H9 (cell line): ENCODE measurements around the gene KLHL3. TPM values are rescaled to one million over a fixed set of nuclear protein-coding genes. Genes with fewer than 3 reads are reported as not detected.

ENCODE experiments used
- DNase-seq: peaks from one replicate; pipeline ENCODE4 v3.0.0-alpha.2; 2017
- H2AFZ ChIP-seq: one replicate; pipeline ENCODE4 v1.6.1; 2013; ENCODE audit warnings: mild to moderate bottlenecking, low read length, control low read depth, moderate library complexity
- H2AK5ac ChIP-seq: 2 replicates; pipeline ENCODE4 v1.6.1; 2013; ENCODE audit warnings: low read length, control low read depth, mixed read lengths; ENCODE audit not compliant: insufficient read length
- H2BK120ac ChIP-seq: one replicate; pipeline ENCODE4 v1.6.1; 2013; ENCODE audit warnings: low read depth, mild to moderate bottlenecking, low read length, control low read depth, inconsistent platforms; ENCODE audit not compliant: poor library complexity, severe bottlenecking
- H2BK12ac ChIP-seq: 2 replicates; pipeline ENCODE4 v1.6.1; 2013; ENCODE audit warnings: low read length, control low read depth, mixed read lengths, low read depth; ENCODE audit not compliant: insufficient read length
- H2BK15ac ChIP-seq: 2 replicates; pipeline ENCODE4 v1.6.1; 2013; ENCODE audit warnings: low read depth, low read length, control low read depth
- H2BK20ac ChIP-seq: one replicate; pipeline ENCODE4 v1.6.1; 2013; ENCODE audit warnings: low read depth, mild to moderate bottlenecking, low read length, control low read depth, inconsistent platforms; ENCODE audit not compliant: poor library complexity, severe bottlenecking
- H2BK5ac ChIP-seq: 2 replicates; pipeline ENCODE4 v1.6.1; 2013; ENCODE audit warnings: low read length, control low read depth, mixed read lengths; ENCODE audit not compliant: insufficient read length
- H3K14ac ChIP-seq: 2 replicates; pipeline ENCODE4 v1.6.1; 2013; ENCODE audit warnings: low read length, control low read depth; ENCODE audit not compliant: insufficient read depth
- H3K18ac ChIP-seq: 2 replicates; pipeline ENCODE4 v1.6.1; 2013; ENCODE audit warnings: low read depth, mild to moderate bottlenecking, mixed read lengths, low read length, control low read depth; ENCODE audit not compliant: insufficient read length
- H3K23ac ChIP-seq: 2 replicates; pipeline ENCODE4 v1.6.1; 2013; ENCODE audit warnings: low read length, control low read depth, mixed read lengths, low read depth; ENCODE audit not compliant: insufficient read length
- H3K23me2 ChIP-seq: 2 replicates; pipeline ENCODE4 v1.6.1; 2013; ENCODE audit warnings: low read depth, mild to moderate bottlenecking, mixed read lengths, low read length, control low read depth; ENCODE audit not compliant: insufficient read length, poor library complexity, severe bottlenecking
- H3K27ac ChIP-seq: 2 replicates; pipeline ENCODE4 v1.5.1; 2013; ENCODE audit warnings: low read length, control low read depth, mixed read lengths, low read depth; ENCODE audit not compliant: insufficient read length
- H3K27me3 ChIP-seq: 2 replicates; pipeline ENCODE4 v1.6.1; 2013; ENCODE audit warnings: low read length, control low read depth, inconsistent platforms; ENCODE audit not compliant: insufficient read depth
- H3K4ac ChIP-seq: 2 replicates; pipeline ENCODE4 v1.6.1; 2013; ENCODE audit warnings: low read depth, mild to moderate bottlenecking, control low read depth, inconsistent platforms, low read length, moderate library complexity
- H3K4me1 ChIP-seq: 2 replicates; pipeline ENCODE4 v1.6.1; 2013; ENCODE audit warnings: low read length, control low read depth, inconsistent platforms; ENCODE audit not compliant: insufficient read depth
- H3K4me2 ChIP-seq: 2 replicates; pipeline ENCODE4 v1.6.1; 2013; ENCODE audit warnings: low read length, control low read depth, mixed read lengths; ENCODE audit not compliant: insufficient read length, insufficient read depth
- H3K56ac ChIP-seq: 2 replicates; pipeline ENCODE4 v1.6.1; 2013; ENCODE audit warnings: low read depth, mild to moderate bottlenecking, mixed read lengths, low read length, control low read depth; ENCODE audit not compliant: insufficient read length
- H3K79me1 ChIP-seq: 2 replicates; pipeline ENCODE4 v1.6.1; 2013; ENCODE audit warnings: low read depth, mild to moderate bottlenecking, moderate library complexity, low read length, control low read depth, inconsistent platforms; ENCODE audit not compliant: insufficient read depth, poor library complexity, severe bottlenecking
- H3K79me2 ChIP-seq: 2 replicates; pipeline ENCODE4 v1.6.1; 2013; ENCODE audit warnings: low read length, control low read depth, inconsistent platforms; ENCODE audit not compliant: insufficient read depth
- H3K9ac ChIP-seq: 2 replicates; pipeline ENCODE4 v1.6.1; 2013; ENCODE audit warnings: low read length, control low read depth, mixed read lengths; ENCODE audit not compliant: insufficient read length; ENCODE audit errors: extremely low read depth
- H3K9me3 ChIP-seq: one replicate; pipeline ENCODE4 v1.6.1; 2013; ENCODE audit warnings: low read depth, low read length, inconsistent platforms; ENCODE audit not compliant: control insufficient read depth
- H3T11ph ChIP-seq: one replicate; pipeline ENCODE4 v1.6.1; 2013; ENCODE audit warnings: mild to moderate bottlenecking, low read length, control low read depth, inconsistent platforms
- H4K20me1 ChIP-seq: one replicate; pipeline ENCODE4 v1.6.1; 2013; ENCODE audit not compliant: control insufficient read depth, insufficient read length, insufficient read depth
- H4K5ac ChIP-seq: 2 replicates; pipeline ENCODE4 v1.6.1; 2013; ENCODE audit warnings: low read depth, mild to moderate bottlenecking, mixed read lengths, low read length, control low read depth; ENCODE audit not compliant: insufficient read length
- H4K8ac ChIP-seq: replicated peaks from 2 replicates; pipeline ENCODE4 v1.6.1; 2013; ENCODE audit warnings: low read length, control low read depth, mixed read lengths, low read depth; ENCODE audit not compliant: insufficient read length
- H4K91ac ChIP-seq: 2 replicates; pipeline ENCODE4 v1.6.1; 2013; ENCODE audit warnings: low read depth, mild to moderate bottlenecking, moderate library complexity, mixed read lengths, low read length, control low read depth; ENCODE audit not compliant: insufficient read length
- H3K27ac Mint-ChIP-seq, 3 experiments: 2 replicates in 2 of 3; 3 replicates in 1 of 3; pipeline ENCODE4 v1.8.0; 2020 to 2021; ENCODE audit warnings: mixed read lengths in 3 of 3, mild to moderate bottlenecking in 1 of 3, moderate library complexity in 1 of 3
- H3K27me3 Mint-ChIP-seq: 2 replicates; pipeline ENCODE4 v1.8.0; 2021; ENCODE audit warnings: low read depth, mild to moderate bottlenecking, moderate library complexity, mixed read lengths
- H3K36me3 Mint-ChIP-seq, 3 experiments: 2 replicates in 2 of 3; 3 replicates in 1 of 3; pipeline ENCODE4 v1.8.0; 2020 to 2021; ENCODE audit warnings: low read depth in 3 of 3, mixed read lengths in 3 of 3; ENCODE audit not compliant: insufficient read depth in 1 of 3
- H3K4me1 Mint-ChIP-seq, 2 experiments: 2 replicates each; pipeline ENCODE4 v1.8.0; 2020; ENCODE audit warnings: mixed read lengths in 2 of 2
- H3K4me3 Mint-ChIP-seq, 2 experiments: 2 replicates in 1 of 2; 3 replicates in 1 of 2; pipeline ENCODE4 v1.8.0; 2020 to 2021; ENCODE audit warnings: mild to moderate bottlenecking in 2 of 2, mixed read lengths in 2 of 2, moderate library complexity in 1 of 2
- H3K9me3 Mint-ChIP-seq, 2 experiments: 2 replicates in 1 of 2; 3 replicates in 1 of 2; pipeline ENCODE4 v1.8.0; 2020; ENCODE audit warnings: mild to moderate bottlenecking in 2 of 2, mixed read lengths in 2 of 2, moderate library complexity in 1 of 2
- WGBS: extraction: QIAGEN DNeasy Blood & Tissue Kit; methylation state at CpG from one replicate; pipeline ENCODE4 v1.1.7; 2013; ENCODE audit warnings: missing lambda C conversion rate, low lambda C conversion rate, mixed read lengths; ENCODE audit not compliant: insufficient read length; ENCODE audit errors: extremely low coverage; 5-methylcytosine and 5-hydroxymethylcytosine counted together
- total RNA-seq: library from RNA; stranded (reverse); gene quantifications from 2 replicates; pipeline ENCODE4 v1.2.1, GENCODE V29; 2021
- TF ChIP-seq, protein P1 (sequence below): fragments of 200-600 bp; sonication (generic); conservative IDR thresholded peaks from 3 replicates; pipeline ENCODE4 v1.8.0; 2021; ENCODE audit warnings: antibody characterized with exemption, mild to moderate bottlenecking

The KLHL3 gene
- total RNA-seq, 1 experiment from 2014 or later: 12.8 TPM

- no peak overlapping the region for H2BK15ac ChIP-seq
- WGBS: no CpG with 5 or more reads among the region's 45 CpGs
- H3K18ac ChIP-seq: peak overlapping the region; percentile 95
- peak overlapping the region; percentile 95 for H3K14ac ChIP-seq
- no peak overlapping the region for H2BK12ac ChIP-seq
- no peak overlapping the region for H3T11ph ChIP-seq
- H4K5ac ChIP-seq: peak overlapping the region; percentile 11
- no peaks in the 10 kb centered on the region for H3K9me3 ChIP-seq
- H3K4me1 ChIP-seq: no peaks in the 10 kb centered on the region
- H3K23me2 ChIP-seq: peaks cover 3% of the 10 kb centered on the region
- no peak overlapping the region for H3K23ac ChIP-seq
- TF ChIP-seq, protein P1, sequence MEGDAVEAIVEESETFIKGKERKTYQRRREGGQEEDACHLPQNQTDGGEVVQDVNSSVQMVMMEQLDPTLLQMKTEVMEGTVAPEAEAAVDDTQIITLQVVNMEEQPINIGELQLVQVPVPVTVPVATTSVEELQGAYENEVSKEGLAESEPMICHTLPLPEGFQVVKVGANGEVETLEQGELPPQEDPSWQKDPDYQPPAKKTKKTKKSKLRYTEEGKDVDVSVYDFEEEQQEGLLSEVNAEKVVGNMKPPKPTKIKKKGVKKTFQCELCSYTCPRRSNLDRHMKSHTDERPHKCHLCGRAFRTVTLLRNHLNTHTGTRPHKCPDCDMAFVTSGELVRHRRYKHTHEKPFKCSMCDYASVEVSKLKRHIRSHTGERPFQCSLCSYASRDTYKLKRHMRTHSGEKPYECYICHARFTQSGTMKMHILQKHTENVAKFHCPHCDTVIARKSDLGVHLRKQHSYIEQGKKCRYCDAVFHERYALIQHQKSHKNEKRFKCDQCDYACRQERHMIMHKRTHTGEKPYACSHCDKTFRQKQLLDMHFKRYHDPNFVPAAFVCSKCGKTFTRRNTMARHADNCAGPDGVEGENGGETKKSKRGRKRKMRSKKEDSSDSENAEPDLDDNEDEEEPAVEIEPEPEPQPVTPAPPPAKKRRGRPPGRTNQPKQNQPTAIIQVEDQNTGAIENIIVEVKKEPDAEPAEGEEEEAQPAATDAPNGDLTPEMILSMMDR: no peak
- H2AK5ac ChIP-seq: no peak overlapping the region
- Mint-ChIP-seq H3K4me1 (peaks cover 19 to 24% of the 10 kb centered on the region in 2 experiments), H3K36me3 (peaks cover 14 to 31% (median 29%) of the 10 kb centered on the region in 3 experiments; a peak in 6 of 7 replicates), H3K4me3 (peak overlapping the region; percentile 97), H3K27me3 (peaks cover 11% of the 10 kb centered on the region), H3K27ac (peak overlapping the region; percentile 100), H3K9me3 (no peaks in the 10 kb centered on the region; a peak in 1 of 5 replicates)
- no peaks in the 10 kb centered on the region for H3K27me3 ChIP-seq
- H2BK120ac ChIP-seq: no peak overlapping the region
- no peak overlapping the region for H2AFZ ChIP-seq
- H3K56ac ChIP-seq: peak overlapping the region; percentile 28
- H2BK5ac ChIP-seq: peak overlapping the region; percentile 24
- H4K20me1 ChIP-seq: no peaks in the 10 kb centered on the region
- peak overlapping the region; percentile 60 for H3K4ac ChIP-seq
- no peak overlapping the region for H4K8ac ChIP-seq
- H3K79me2 ChIP-seq: peaks cover 24% of the 10 kb centered on the region; the same call in 1 of the 2 replicates
- H3K9ac ChIP-seq: peak overlapping the region; percentile 99
- no peaks in the 10 kb centered on the region for H3K79me1 ChIP-seq
- H3K4me2 ChIP-seq: peak overlapping the region; percentile 57
- peak overlapping the region; percentile 27 for H4K91ac ChIP-seq
- no peak for DNase-seq
- peak overlapping the region; percentile 74 for H3K27ac ChIP-seq
- no peak overlapping the region for H2BK20ac ChIP-seq
These were observed 17.9 kb upstream of the KLHL3 start for GRCh38 chr5:137753691-137754187.
